Prostate gland (tissue), 2 donors: ENCODE measurements around the gene SPTBN1. TPM values are rescaled to one million over a fixed set of nuclear protein-coding genes. Genes with fewer than 3 reads are reported as not detected.

Experiments used
- DNase-seq: peaks from one replicate; pipeline ENCODE4 v3.0.0-alpha.2; 2019; ENCODE audit warnings: low spot score
- H3K27ac ChIP-seq, 2 donors: fragments of 200-600 bp; sonication (generic); 2 replicates each; pipeline ENCODE4 v1.5.1; 2017 to 2019
- H3K27me3 ChIP-seq: fragments of 200-600 bp; sonication (generic); replicated peaks from 2 replicates; pipeline ENCODE4 v1.5.1; 2019; ENCODE audit not compliant: insufficient read depth
- H3K36me3 ChIP-seq, 2 donors: fragments of 200-600 bp; sonication (generic); 1 replicate in 1 of 2; 2 replicates in 1 of 2; pipeline versions ENCODE4 v1.5.1 to v1.8.1; 2017 to 2019
- H3K4me1 ChIP-seq: fragments of 200-600 bp; sonication (generic); replicated peaks from 2 replicates; pipeline ENCODE4 v1.5.1; 2019
- H3K4me3 ChIP-seq, 2 donors: fragments of 200-600 bp; sonication (generic); 2 replicates each; pipeline ENCODE4 v1.5.1; 2017 to 2019
- H3K9me3 ChIP-seq: fragments of 200-600 bp; sonication (generic); 2 replicates; pipeline ENCODE4 v1.5.1; 2017
- CTCF ChIP-seq, 4 experiments: fragments of 200-600 bp in 2 of 4; fragments of 450-650 bp in 2 of 4; sonication (generic) in 2 of 4; IDR thresholded peaks; 1 replicate in 3 of 4; 2 replicates in 1 of 4; pipeline ENCODE4 v1.5.1; 2016 to 2019; ENCODE audit warnings: antibody characterized with exemption in 4 of 4, mild to moderate bottlenecking in 2 of 4, moderate library complexity in 2 of 4
- POLR2A ChIP-seq: fragments of 450-650 bp; IDR thresholded peaks from one replicate; pipeline ENCODE4 v1.6.1; 2016; ENCODE audit warnings: antibody characterized with exemption, mild to moderate bottlenecking
- POLR2AphosphoS5 ChIP-seq: sonication (generic); formaldehyde crosslinking; IDR thresholded peaks from one replicate; pipeline ENCODE4 v1.6.1; 2017; ENCODE audit warnings: antibody characterized with exemption
- WGBS: methylation state at CpG from one replicate; pipeline ENCODE4 v1.1.5; 2018; 5-methylcytosine and 5-hydroxymethylcytosine counted together
- intact Hi-C: fragments of 100-400 bp; cut with DNase I; formaldehyde crosslinking; loops from one replicate; pipeline ENCODE4 v1.14.2; 2022
- total RNA-seq, 2 donors: library from RNA; depleted of rRNA; stranded (reverse); fragments of >200 nt; gene quantifications; one replicate each; pipeline ENCODE4 v1.1.0, GENCODE V29; 2016

The SPTBN1 gene
- total RNA-seq, 2 donors from 2014 or later: 146 to 348 TPM

GRCh38 chr2:54559006-54559445 lies 102.9 kb downstream of the SPTBN1 start:
- no peak for TF ChIP-seq CTCF (IDR thresholded peaks at IDR 0.05)
- no peak for TF ChIP-seq POLR2A
- DNase-seq: no peak
- peaks cover 18% of the 10 kb centered on the region for H3K4me1 ChIP-seq
- H3K27ac ChIP-seq: peak overlapping the region; percentile 83 to 84
- H3K36me3 ChIP-seq: no peaks in the 10 kb centered on the region
- no peaks in the 10 kb centered on the region for H3K9me3 ChIP-seq
- intact Hi-C loops: loop anchor here (5.0 kb wide), 1 partner anchor 78 kb away; no protein-coding TSS in a partner anchor
- WGBS: 13% methylated on average over 5 of the region's 5 CpGs
- H3K27me3 ChIP-seq: no peaks in the 10 kb centered on the region
- H3K4me3 ChIP-seq: peak overlapping the region; percentile 40 to 43

- H3K4me1 ChIP-seq: peaks cover 18% of the 10 kb centered on the region
- no peaks in the 10 kb centered on the region for H3K27me3 ChIP-seq
- TF ChIP-seq POLR2A (peak; percentile 38), POLR2AphosphoS5 (peak; percentile 86), CTCF (IDR thresholded peaks at IDR 0.05) (no peak)
- H3K4me3 ChIP-seq: peak overlapping the region; percentile 40 to 43
- WGBS: 3% methylated on average over 9 of the region's 9 CpGs
- H3K9me3 ChIP-seq: no peaks in the 10 kb centered on the region
- peak; percentile 78 for DNase-seq
- H3K36me3 ChIP-seq: no peaks in the 10 kb centered on the region
- intact Hi-C loops: loop anchor here (5.0 kb wide), 2 partner anchors 68 to 78 kb away; no protein-coding TSS in a partner anchor
- H3K27ac ChIP-seq: peak overlapping the region; percentile 83 to 84
These were observed 103.5 kb downstream of the SPTBN1 start for GRCh38 chr2:54559593-54560145.

- Histone ChIP-seq H3K4me1 (peaks cover 18% of the 10 kb centered on the region), H3K9me3 (no peaks in the 10 kb centered on the region), H3K4me3 (peak overlapping the region; percentile 40 to 43), H3K36me3 (no peaks in the 10 kb centered on the region), H3K27ac (peak overlapping the region; percentile 83 to 84), H3K27me3 (no peaks in the 10 kb centered on the region)
- peak; percentile 5 for TF ChIP-seq POLR2A
- TF ChIP-seq POLR2AphosphoS5: peak; percentile 17
- TF ChIP-seq CTCF (IDR thresholded peaks at IDR 0.05): peak in 1 of 4 experiments; percentile 9
- DNase-seq: peak; percentile 15
- intact Hi-C loops: loop anchor here (5.0 kb wide), 1 partner anchor 67 kb away; no protein-coding TSS in a partner anchor
- WGBS: 5% methylated on average over 19 of the region's 19 CpGs
These were observed 104.2 kb downstream of the SPTBN1 start for GRCh38 chr2:54560146-54560881.

- Histone ChIP-seq H3K27me3 (no peaks in the 10 kb centered on the region), H3K27ac (peak overlapping the region in 1 of 2 donors; percentile 83), H3K36me3 (no peaks in the 10 kb centered on the region), H3K4me1 (peaks cover 17% of the 10 kb centered on the region), H3K4me3 (peak overlapping the region in 1 of 2 donors; percentile 43), H3K9me3 (no peaks in the 10 kb centered on the region)
- WGBS: 48% methylated on average over 4 of the region's 4 CpGs
- TF ChIP-seq CTCF (IDR thresholded peaks at IDR 0.05) (no peak), POLR2AphosphoS5 (no peak), POLR2A (no peak)
- intact Hi-C loops: loop anchor here (5.0 kb wide), 1 partner anchor 66 kb away; no protein-coding TSS in a partner anchor
- no peak for DNase-seq
These were observed 104.9 kb downstream of the SPTBN1 start for GRCh38 chr2:54561010-54561409.
